NCI-H128 (cell line): ENCODE data around the gene MPIG6B.

ENCODE experiments used
- DNase-seq: peaks from one replicate; lab custom pipeline; 2025; ENCODE audit not compliant: unreplicated experiment; lab: John Stamatoyannopoulos, UW

MPIG6B gene

DNA sequence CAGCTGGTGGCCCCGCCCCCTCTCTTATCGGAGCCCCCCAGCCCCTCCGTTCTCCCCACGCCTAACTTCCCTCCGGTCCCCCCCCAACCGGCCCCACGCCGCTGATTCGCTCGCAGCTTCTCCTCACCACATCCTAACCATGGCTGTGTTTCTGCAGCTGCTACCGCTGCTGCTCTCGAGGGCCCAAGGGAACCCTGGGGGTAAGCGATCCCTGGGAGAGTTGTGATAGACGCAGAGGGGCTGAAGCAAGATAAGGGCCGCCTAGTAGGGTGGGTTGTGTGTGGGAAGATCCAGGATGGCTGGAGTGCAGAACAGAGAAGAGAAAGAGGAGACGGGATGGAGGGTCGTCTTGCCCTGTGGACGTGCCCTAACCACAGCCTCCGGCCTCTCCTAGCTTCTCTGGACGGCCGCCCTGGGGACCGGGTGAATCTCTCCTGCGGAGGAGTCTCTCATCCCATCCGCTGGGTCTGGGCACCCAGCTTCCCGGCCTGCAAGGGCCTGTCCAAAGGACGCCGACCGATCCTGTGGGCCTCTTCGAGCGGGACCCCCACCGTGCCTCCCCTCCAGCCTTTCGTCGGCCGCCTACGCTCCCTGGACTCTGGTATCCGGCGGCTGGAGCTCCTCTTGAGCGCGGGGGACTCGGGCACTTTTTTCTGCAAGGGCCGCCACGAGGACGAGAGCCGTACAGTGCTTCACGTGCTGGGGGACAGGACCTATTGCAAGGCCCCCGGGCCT is at the start of gene MPIG6B:
Gene MPIG6B, plus strand, starts transcription at position 129 of the 735 bp plus-strand sequence. Its CDS starts 11 bp downstream, at position 140.
- no peak for DNase-seq

DNA sequence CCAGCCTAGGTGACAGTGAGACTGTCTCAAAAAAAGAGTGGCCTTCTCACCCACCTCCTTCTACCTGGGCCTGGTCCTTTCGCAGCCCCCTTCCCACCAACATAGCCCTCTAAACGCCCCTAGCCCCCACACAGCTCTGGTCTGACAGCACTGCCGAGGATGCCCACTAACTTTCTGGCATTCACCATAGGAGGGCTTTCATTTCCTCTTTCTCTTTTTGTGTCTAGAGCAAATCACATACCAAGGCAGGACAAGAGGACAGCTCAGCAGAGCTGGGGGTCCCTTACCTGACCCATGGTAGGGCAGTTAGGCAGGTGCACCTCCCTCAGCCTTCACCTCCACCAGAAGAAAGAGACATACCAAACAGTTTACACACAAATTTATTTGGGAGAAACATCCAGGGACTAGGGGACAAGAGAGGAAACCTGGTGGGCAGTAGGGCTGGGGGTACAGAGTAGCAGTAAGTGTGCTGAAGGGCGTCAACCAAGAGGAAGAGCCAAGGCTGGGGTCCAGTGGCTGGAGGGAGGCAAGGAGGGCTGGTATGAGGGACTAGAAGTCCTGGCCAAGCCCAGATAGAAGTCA is 46.8 kb upstream of the MPIG6B start:
- no peak for DNase-seq

GRCh38 chr6:31676904-31677303 is 46.3 kb upstream of the MPIG6B start:
- no peak for DNase-seq

DNA sequence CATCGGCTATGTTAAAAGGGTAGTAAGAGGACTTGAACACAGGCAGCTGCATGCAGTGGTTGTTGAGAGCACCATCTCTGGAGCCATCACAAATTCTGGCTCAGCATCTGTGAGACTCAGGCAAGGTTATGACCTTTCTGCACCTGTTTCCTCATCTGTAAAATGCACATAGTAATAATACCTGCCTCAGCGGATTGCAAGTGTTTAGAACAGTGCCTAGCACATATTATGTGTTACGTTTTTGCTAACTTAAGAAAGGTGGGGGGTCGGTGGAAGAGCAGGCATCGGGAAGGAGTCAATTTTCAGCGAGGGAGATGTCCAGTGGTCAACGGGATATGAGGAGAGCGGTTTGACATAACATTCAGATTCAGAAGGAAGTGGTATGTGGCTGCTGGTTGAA is 45.2 kb upstream of the MPIG6B start:
- DNase-seq = no peak

- peak; percentile 51 for DNase-seq
Measured at GRCh38 chr6:31680226-31681134, 42.7 kb upstream of the MPIG6B start, which contains the start of gene LY6G5C. LY6G5C (minus strand) TSS chr6:31681067; CDS start chr6:31680373, 694 bp downstream.

DNA sequence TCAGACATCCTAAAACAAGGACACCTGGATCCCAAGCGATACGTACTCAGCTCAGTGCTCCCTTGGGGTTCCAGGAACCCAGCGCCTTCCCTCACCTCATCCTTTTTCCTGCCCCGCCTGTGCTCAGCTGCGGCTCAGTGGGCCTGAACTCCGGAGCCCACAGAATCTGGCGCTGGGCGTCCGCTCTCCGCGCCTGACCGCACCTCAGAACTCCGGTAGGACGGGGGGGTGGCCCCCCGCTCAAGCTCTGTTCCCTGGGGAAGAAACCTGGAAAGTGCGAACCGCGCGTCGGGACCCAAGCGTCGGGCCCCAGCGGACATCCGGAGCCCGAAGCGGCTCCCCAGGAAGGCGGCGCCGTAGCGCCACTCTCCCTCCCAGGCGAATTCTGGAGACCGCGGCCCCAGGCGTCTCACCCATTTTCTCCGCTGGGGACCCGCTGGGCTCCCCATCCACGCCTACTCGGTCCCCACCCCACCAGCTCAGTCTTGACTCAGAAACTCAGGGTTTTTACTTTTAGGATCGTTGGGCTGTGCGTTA is 42.0 kb upstream of the MPIG6B start:
- DNase-seq = no peak

GRCh38 chr6:31683591-31683990 is 39.6 kb upstream of the MPIG6B start:
- no peak for DNase-seq

GRCh38 chr6:31686483-31686882 is 36.7 kb upstream of the MPIG6B start:
- DNase-seq = no peak

DNA sequence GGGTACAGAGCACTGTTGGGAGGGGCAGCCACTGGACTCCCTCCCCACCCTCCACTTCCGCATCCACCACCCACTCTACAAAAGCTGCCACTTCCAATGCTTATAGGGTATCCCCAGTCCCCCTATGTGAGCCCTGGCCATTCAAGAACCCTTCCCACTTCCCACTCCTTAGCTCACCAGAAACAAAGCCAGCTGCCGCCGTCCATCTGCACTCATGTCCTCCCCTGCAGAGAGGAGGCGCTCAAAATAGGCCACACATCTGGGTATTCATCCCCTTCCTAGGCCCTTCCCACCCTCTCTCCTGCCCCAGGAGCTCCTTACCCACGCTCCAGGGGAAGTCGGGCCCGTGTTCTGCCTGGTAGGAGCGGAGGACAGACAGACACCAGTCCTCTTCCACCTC is 35.9 kb upstream of the MPIG6B start:
- no peak for DNase-seq

- DNase-seq = no peak
Measured at GRCh38 chr6:31687860-31688693, 35.1 kb upstream of the MPIG6B start.

GRCh38 chr6:31689249-31690110 is 33.7 kb upstream of the MPIG6B start:
- no peak for DNase-seq

GRCh38 chr6:31690231-31691077 is 32.7 kb upstream of the MPIG6B start:
- DNase-seq = no peak

GRCh38 chr6:31691078-31691463 is 32.1 kb upstream of the MPIG6B start:
- DNase-seq = no peak

- no peak for DNase-seq
Measured at GRCh38 chr6:31691564-31692108, 31.5 kb upstream of the MPIG6B start.

- DNase-seq = no peak
Measured at GRCh38 chr6:31692353-31692752, 30.8 kb upstream of the MPIG6B start.

DNA sequence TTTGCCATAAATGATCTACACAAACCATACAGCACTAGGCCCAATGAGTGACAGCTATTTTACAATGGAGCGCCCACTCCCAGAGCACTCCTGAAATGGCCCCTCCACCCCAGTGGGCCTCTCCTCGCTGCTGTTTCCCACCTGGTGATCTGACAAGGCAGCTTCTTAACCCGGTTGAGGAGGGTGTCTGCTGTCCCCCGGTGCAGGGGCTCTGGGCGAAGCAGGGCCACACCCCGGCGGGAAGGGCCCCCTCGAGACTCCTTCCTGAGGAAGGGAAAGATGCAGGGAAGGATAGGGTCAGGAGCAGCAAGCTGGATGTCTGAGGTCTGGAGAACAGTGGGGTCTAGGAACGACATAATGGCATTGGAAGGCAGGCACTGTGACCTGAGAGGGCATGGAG is 30.3 kb upstream of the MPIG6B start:
- DNase-seq = no peak

- DNase-seq = no peak
Measured at GRCh38 chr6:31693535-31693934, 29.6 kb upstream of the MPIG6B start.

GRCh38 chr6:31697555-31697954 is 25.6 kb upstream of the MPIG6B start:
- DNase-seq = no peak
